ENCODE results near the gene GRIN3B. TPM values are rescaled to one million over a fixed set of nuclear protein-coding genes. Genes with fewer than 3 reads are reported as not detected.

Gene GRIN3B
- total RNA-seq, 4 donors from 2014 or later, result 0.24 TPM; not detected in 3

- TF ChIP-seq, protein P1, sequence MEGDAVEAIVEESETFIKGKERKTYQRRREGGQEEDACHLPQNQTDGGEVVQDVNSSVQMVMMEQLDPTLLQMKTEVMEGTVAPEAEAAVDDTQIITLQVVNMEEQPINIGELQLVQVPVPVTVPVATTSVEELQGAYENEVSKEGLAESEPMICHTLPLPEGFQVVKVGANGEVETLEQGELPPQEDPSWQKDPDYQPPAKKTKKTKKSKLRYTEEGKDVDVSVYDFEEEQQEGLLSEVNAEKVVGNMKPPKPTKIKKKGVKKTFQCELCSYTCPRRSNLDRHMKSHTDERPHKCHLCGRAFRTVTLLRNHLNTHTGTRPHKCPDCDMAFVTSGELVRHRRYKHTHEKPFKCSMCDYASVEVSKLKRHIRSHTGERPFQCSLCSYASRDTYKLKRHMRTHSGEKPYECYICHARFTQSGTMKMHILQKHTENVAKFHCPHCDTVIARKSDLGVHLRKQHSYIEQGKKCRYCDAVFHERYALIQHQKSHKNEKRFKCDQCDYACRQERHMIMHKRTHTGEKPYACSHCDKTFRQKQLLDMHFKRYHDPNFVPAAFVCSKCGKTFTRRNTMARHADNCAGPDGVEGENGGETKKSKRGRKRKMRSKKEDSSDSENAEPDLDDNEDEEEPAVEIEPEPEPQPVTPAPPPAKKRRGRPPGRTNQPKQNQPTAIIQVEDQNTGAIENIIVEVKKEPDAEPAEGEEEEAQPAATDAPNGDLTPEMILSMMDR (IDR thresholded peaks at IDR 0.05), result no peak
- ATAC-seq (ENCODE audit: low FRiP score) (no peak), DNase-seq (ENCODE audit: low spot score) (no peak)
Observed at GRCh38 chr19:1013218-1013617, 13.0 kb downstream of the GRIN3B start.

DNA sequence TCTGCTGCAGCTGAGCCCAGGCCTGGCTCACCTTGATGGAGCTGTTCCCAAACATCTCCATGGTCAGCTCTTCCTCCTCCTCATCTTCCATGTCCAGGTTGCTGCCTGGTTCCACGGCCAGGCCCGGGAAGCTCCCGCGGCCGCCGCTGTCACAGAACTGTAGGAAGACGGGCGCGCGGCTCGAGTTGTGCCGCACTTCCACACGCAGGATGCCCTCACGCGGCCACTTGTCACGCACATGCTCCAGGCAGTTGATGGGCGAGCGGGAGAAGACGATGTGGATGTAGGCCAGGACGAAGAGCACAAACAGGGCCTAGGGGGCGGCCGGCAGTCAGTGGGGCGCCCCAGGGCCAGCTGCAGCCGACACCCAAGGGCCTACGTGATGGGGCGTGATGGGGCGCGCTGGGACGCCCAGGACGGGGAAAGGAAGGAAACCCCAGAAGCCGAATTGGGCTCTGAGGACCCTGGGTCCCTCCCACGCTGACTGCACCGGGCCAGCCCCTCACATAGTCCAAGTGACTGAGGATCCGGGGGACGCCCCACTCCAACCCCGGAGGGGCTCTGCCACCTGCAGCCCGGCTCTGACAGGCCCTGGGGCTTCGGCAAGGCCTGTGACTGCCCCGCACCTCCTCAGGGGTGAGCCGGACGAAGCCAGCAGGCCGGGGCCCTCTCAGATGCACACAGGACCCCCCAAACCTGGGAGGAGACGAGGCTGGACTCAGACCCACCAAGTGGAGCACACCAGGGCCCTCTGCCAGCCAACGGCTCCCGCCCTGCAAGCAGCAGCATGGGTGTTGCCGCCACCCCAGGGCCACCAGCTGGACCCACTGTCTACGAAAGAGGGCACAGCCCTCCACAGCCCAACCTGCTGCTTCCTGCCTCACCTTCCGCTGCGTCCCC is 14.2 kb downstream of the GRIN3B start:
- DNase-seq (ENCODE audit: low spot score) (no peak), ATAC-seq (ENCODE audit: low FRiP score) (no peak)
- TF ChIP-seq, protein P1 (IDR thresholded peaks at IDR 0.05), result no peak

GRCh38 chr19:1015061-1015781 is 15.0 kb downstream of the GRIN3B start:
- ATAC-seq (ENCODE audit: low FRiP score) (no peak), DNase-seq (ENCODE audit: low spot score) (no peak)
- TF ChIP-seq, protein P1 (IDR thresholded peaks at IDR 0.05), result no peak

DNA sequence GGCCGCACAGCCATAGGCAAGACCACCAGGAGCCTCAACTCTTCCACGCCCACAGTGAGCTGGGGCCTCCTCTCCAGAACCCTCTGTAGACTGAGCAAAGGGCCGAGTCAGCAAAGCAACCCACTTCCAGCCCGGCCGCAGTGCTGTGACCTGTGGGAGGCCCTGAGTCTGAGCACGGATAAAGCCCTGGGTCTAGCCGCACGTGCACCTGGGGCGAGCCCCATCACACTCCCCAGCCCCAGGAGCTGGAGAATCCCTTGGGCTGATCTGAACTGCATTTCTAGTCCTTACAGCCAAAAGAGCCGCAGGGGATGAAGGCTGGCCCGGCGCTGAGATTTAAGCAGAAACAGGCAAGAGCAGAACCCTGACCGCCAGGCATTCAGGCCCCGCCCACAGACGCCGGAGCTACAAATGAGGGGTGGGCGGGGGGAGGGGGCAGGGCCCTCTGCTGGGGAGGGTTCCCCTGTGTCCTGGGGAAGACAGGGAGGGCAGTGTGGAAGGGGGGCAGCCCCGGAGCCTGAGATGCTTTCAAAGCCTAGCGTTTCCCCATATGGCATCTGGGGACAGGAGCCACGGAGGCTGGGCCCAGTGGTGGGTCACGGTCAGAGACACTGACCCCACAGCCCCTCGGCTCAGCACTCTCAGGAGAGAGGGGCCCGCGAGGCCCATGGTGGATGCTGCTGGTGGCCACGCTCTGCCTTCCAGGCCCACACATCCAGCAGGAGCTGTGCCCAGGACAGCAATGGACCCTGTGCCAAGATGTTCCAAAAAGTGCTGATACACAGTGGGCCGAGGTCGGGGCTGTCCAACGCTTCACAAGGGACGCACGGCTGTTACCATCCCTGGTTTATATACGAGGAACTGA is 15.8 kb downstream of the GRIN3B start:
- no peak for DNase-seq (ENCODE audit: low spot score)

DNA sequence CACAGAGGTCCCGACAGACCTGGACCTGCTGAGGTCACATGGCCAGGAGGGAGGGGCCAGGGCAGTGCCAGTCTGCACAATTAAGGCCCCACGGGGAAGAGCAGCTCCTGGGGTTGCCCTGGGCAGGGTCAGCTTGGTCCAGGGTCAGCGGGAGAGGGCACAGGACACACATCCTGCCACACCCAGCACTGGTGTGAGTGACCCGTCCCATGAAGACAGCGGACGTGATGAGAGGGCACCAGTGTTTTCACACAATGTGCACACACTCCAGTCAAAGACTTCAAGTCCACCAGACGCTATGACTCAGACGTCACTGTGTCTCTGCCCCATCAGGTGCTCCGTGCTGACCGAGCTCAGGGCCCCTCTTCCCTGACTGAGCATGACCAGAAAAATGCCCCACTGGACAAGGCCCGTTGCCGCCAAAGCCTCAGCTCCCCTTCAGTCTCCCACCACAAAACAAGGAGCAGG is 16.5 kb downstream of the GRIN3B start:
- ATAC-seq (ENCODE audit: low FRiP score) (no peak), DNase-seq (ENCODE audit: low spot score) (no peak)
- TF ChIP-seq, protein P1 (IDR thresholded peaks at IDR 0.05), result no peak

More for the DNA sequence above, 15.8 kb downstream of the GRIN3B start:
- TF ChIP-seq, protein P1 (IDR thresholded peaks at IDR 0.05), result no peak
- ATAC-seq (ENCODE audit: low FRiP score), result no peak

- TF ChIP-seq, protein P1 (IDR thresholded peaks at IDR 0.05), result no peak
- no peak for ATAC-seq (ENCODE audit: low FRiP score)
- DNase-seq (ENCODE audit: low spot score), result no peak
Observed at GRCh38 chr19:1017115-1017905, 17.1 kb downstream of the GRIN3B start.
